Erythroblast (primary cell): Measurements from ENCODE around the gene PTCHD1.

Experiments used
- GATA1 ChIP-seq: IDR thresholded peaks from 2 replicates; pipeline ENCODE4 v1.6.1; 2011; ENCODE audit warnings: low read depth, mild to moderate bottlenecking, control low read depth, low read length, moderate library complexity
- POLR2A ChIP-seq: IDR thresholded peaks from 2 replicates; pipeline ENCODE4 v1.6.1; 2011; ENCODE audit warnings: mild to moderate bottlenecking, low read length

GRCh38 chrX:23292988-23293651, 41.5 kb upstream of the PTCHD1 start:
- no peak for TF ChIP-seq POLR2A
- no peak for TF ChIP-seq GATA1
